HG03045 (cell line): ENCODE data around the gene RPN1.

Experiments
- ATAC-seq: cut with Tn5 transposase; IDR thresholded peaks from one replicate; pipeline ENCODE4 v1.9.1; 2021; ENCODE audit warnings: mild to moderate bottlenecking, moderate library complexity; ENCODE audit not compliant: unreplicated experiment

The RPN1 gene

GRCh38 chr3:128585189-128585588 is 65.4 kb downstream of the RPN1 start:
- no peak for ATAC-seq

GRCh38 chr3:128584412-128585020 is 66.1 kb downstream of the RPN1 start:
- no peak for ATAC-seq

GRCh38 chr3:128581566-128581965 is 69.1 kb downstream of the RPN1 start:
- no peak for ATAC-seq

GRCh38 chr3:128579927-128580326 is 70.7 kb downstream of the RPN1 start:
- no peak for ATAC-seq

- no peak for ATAC-seq
Measured at GRCh38 chr3:128578346-128578745, 72.3 kb downstream of the RPN1 start.

GRCh38 chr3:128577711-128578110 is 72.9 kb downstream of the RPN1 start:
- ATAC-seq = no peak

- ATAC-seq = no peak
Measured at GRCh38 chr3:128576290-128576689, 74.3 kb downstream of the RPN1 start.

- ATAC-seq = no peak
Measured at GRCh38 chr3:128575777-128576176, 74.8 kb downstream of the RPN1 start.

GRCh38 chr3:128573707-128574162 is 76.9 kb downstream of the RPN1 start:
- ATAC-seq = no peak

GRCh38 chr3:128573160-128573559 is 77.5 kb downstream of the RPN1 start:
- ATAC-seq = no peak

- no peak for ATAC-seq
Measured at GRCh38 chr3:128572644-128573105, 77.9 kb downstream of the RPN1 start.

- ATAC-seq = no peak
Measured at GRCh38 chr3:128572013-128572412, 78.6 kb downstream of the RPN1 start.
